Measurements from ENCODE around the gene AGBL1.

The AGBL1 gene

DNA sequence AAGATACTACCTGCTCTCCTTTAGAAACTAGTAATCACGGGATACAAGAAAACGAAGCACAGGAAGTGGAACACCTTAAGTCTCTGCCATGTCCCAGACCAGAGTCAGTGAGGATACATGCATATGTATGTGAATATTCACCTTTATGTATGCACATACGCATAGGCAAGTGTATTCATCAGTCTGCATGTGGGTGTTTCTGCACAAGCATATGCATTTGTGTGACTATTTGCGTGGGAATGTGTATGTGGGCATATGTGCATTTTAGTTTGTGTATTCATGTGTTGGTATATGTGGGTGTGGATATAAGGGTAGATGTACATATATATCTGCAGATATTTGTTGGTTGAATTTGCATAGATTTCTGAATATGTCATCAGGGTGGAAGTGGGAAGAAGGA is 889.7 kb downstream of the AGBL1 start:
- no peak overlapping the region for H3K4me3 ChIP-seq (ENCODE audit: low read depth, low read length)
- TF ChIP-seq, protein P1, sequence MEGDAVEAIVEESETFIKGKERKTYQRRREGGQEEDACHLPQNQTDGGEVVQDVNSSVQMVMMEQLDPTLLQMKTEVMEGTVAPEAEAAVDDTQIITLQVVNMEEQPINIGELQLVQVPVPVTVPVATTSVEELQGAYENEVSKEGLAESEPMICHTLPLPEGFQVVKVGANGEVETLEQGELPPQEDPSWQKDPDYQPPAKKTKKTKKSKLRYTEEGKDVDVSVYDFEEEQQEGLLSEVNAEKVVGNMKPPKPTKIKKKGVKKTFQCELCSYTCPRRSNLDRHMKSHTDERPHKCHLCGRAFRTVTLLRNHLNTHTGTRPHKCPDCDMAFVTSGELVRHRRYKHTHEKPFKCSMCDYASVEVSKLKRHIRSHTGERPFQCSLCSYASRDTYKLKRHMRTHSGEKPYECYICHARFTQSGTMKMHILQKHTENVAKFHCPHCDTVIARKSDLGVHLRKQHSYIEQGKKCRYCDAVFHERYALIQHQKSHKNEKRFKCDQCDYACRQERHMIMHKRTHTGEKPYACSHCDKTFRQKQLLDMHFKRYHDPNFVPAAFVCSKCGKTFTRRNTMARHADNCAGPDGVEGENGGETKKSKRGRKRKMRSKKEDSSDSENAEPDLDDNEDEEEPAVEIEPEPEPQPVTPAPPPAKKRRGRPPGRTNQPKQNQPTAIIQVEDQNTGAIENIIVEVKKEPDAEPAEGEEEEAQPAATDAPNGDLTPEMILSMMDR (IDR thresholded peaks at IDR 0.05; ENCODE audit: borderline replicate concordance, insufficient read depth, low read depth, low read length): no peak

DNA sequence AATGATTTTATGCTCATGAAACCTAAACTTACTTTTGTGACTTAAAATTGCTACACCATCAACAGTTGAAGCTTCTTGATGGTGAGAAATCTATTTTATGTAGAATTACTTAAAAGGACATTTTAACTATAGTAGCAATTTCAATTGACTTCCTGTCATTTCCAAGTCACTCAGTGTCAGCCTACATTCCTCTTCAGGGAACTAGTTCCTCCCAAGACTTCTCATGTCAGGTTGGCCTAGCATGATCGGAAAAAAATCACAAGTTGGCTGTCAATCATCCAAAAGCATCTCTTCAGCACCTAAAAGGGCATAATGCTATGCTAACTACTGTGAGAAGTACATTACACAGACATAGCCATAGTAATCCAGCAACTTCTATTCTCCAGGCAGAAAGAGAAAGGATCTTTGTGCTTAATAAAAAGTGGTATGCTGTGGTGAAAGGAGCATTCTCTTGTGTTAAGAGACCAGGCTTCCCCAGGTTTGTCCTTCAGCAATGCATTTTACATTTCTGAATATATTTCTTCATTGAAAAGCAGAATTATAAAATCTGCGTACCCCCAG is 893.7 kb downstream of the AGBL1 start:
- TF ChIP-seq, protein P1 (IDR thresholded peaks at IDR 0.05; ENCODE audit: borderline replicate concordance, insufficient read depth, low read depth, low read length): no peak
- no peak overlapping the region for H3K4me3 ChIP-seq (ENCODE audit: low read depth, low read length)

DNA sequence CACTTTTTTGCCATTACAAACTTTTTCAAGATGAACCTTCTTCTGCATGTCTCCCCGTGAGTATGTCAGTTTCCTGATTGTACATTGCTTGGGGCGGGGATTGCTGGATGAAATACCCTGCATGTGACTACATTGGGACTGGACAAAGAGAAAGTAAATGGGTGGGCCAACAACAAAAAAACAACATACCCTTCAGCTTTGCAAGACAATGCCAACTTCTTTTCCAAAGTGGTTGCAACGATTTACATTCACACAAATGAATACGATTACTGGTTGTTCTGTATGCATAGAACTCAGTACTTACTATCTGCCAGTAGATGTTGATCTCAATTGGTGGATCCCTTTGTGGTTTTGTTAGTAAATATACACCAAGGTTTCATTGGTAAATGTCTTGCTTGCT is 908.4 kb downstream of the AGBL1 start:
- TF ChIP-seq, protein P1 (IDR thresholded peaks at IDR 0.05; ENCODE audit: borderline replicate concordance, insufficient read depth, low read depth, low read length): no peak
- no peak overlapping the region for H3K4me3 ChIP-seq (ENCODE audit: low read depth, low read length)

DNA sequence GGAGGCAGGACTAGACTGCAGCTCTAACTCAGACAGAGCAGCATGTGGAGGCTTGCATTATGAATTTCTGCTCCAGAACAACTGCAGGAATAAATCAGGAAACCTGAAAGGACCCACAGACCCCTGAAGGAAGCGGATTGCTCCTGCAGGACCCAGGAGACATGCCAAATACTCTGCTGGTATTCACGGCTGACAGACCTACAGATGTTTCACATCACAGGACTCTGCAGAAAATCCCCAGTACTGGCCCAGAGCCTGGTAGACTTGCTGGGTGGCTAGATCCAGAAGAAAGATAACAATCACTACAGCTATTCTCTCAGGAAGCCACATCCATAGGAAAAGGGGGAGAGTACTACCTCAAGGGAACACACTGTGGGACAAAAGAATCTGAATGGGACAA is 942.1 kb downstream of the AGBL1 start:
- no peak overlapping the region for H3K4me3 ChIP-seq (ENCODE audit: low read depth, low read length)
- TF ChIP-seq, protein P1 (IDR thresholded peaks at IDR 0.05; ENCODE audit: borderline replicate concordance, insufficient read depth, low read depth, low read length): no peak

DNA sequence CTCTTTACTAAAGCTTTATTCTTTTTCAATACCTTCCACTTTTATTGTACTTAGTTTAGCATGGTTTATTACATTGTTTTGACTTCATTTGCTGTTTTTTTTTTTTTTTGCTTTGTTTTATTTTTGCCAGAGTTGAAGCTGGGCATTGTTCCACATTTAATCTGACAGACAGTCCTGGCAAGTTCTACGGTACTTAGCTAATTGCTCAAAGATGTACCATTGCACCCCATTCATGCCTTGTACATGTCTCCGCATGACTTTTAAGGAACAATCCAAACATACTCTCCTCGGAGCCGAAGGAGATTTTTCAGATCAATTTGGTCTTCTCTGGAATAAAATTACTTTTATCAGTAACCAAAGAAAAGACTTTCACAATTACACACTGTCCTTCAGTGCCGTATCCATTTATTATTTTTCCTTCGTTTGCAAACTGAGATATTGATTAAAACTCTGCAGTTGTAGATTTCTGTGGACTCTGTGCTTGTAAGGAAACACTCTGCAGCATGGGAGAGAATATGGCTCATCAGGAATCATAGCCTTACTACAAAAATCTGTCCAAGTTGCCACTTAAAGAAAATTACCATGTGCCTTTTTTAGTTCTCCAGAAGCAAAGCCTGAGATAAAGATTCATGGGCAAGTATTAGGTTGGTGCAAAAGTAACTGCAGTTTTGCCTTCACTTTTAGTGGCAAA is 952.0 kb downstream of the AGBL1 start:
- TF ChIP-seq, protein P1 (IDR thresholded peaks at IDR 0.05; ENCODE audit: borderline replicate concordance, insufficient read depth, low read depth, low read length): no peak
- no peak overlapping the region for H3K4me3 ChIP-seq (ENCODE audit: low read depth, low read length)

DNA sequence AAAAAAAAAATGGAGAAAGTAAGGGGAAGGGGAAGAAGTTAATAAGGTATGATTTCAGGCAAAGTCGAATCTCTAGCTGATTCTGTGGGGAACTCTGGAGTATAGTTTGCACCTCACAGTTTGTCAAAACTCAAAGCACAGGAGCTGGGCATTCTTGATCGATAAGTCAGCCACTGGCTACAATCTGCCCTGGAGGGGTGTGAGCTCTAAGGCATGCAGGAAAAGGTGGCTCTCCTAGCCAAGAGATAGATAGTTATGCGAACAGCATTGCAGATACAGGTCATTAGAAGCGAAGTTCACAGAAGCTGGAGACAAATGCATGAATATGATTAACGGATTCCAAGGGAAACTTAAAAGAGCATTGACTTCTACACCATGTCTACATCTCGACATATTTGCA is 952.6 kb downstream of the AGBL1 start:
- H3K4me3 ChIP-seq (ENCODE audit: low read depth, low read length): no peak overlapping the region
- TF ChIP-seq, protein P1 (IDR thresholded peaks at IDR 0.05; ENCODE audit: borderline replicate concordance, insufficient read depth, low read depth, low read length): no peak

DNA sequence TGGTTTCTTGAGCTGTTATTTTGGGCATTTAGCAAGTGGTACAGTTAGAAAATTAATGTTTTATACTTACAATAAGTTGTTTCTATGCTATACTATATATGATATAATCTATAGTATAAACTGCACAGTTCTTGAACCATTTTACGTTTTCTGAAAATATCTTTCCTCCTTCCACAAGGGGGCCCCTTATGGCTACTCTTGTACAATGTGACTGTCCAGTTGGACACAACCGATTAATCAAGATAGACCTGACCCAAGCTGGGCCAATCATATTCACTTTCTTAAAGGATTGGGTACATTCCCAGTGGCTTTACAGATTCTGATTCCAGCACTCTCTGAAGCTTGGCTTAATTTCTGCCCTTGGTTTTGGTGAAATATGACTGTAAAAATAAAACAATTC is 953.4 kb downstream of the AGBL1 start:
- TF ChIP-seq, protein P1 (IDR thresholded peaks at IDR 0.05; ENCODE audit: borderline replicate concordance, insufficient read depth, low read depth, low read length): no peak
- no peak overlapping the region for H3K4me3 ChIP-seq (ENCODE audit: low read depth, low read length)

Measured in GM12875 (cell line).